SK-N-SH (cell line): Measurements from ENCODE around the gene SALL3. TPM values are rescaled to one million over a fixed set of nuclear protein-coding genes. Genes with fewer than 3 reads are reported as not detected.

Experiments used
- CTCF ChIA-PET: fragments of 300-600, 350-600 bp; formaldehyde crosslinking; extraction: SDS; loops from one replicate; lab custom pipeline; 2021; lab: Yijun Ruan, JAX
- POLR2A ChIA-PET: fragments of 350-600 bp; sonication (Branson Sonifier 250); formaldehyde crosslinking; extraction: SDS; loops from one replicate; lab custom pipeline; 2020; ENCODE audit warnings: antibody characterized with exemption, inconsistent platforms; lab: Yijun Ruan, JAX
- DNase-seq: peaks from one replicate; pipeline ENCODE4 v3.0.0; 2012
- H2AFZ ChIP-seq: fragments of 200-600 bp; sonication (generic); 2 replicates; pipeline ENCODE4 v1.8.1; 2016; ENCODE audit warnings: antibody characterized with exemption, mild to moderate bottlenecking, low read depth
- H3F3A ChIP-seq: fragments of 200-600 bp; sonication (generic); replicated peaks from 2 replicates; pipeline ENCODE3; 2016; ENCODE audit warnings: antibody characterized with exemption, mild to moderate bottlenecking; ENCODE audit not compliant: insufficient read depth
- H3K27ac ChIP-seq, 2 experiments: fragments of 200-500 bp in 1 of 2; fragments of 200-600 bp in 1 of 2; sonication (Bioruptor generic) in 1 of 2; sonication (generic), shearing (Covaris generic) in 1 of 2; 2 replicates each; pipeline versions ENCODE4 v1.5.1 to v1.6.1; 2014 to 2016; ENCODE audit warnings: low read depth in 2 of 2, inconsistent platforms in 1 of 2, low read length in 1 of 2, mild to moderate bottlenecking in 1 of 2, mixed read lengths in 1 of 2
- H3K27me3 ChIP-seq: fragments of 200-600 bp; sonication (generic), shearing (Covaris generic); 2 replicates; pipeline ENCODE4 v1.6.1; 2016; ENCODE audit warnings: mixed run types; ENCODE audit not compliant: insufficient read depth
- H3K36me3 ChIP-seq, 2 experiments: fragments of 200-500 bp in 1 of 2; fragments of 200-600 bp in 1 of 2; sonication (Bioruptor generic) in 1 of 2; sonication (generic) in 1 of 2; replicated peaks in 1 of 2; 2 replicates each; pipeline versions ENCODE3 to v1.5.1; 2014 to 2016; ENCODE audit warnings: low read length in 1 of 2, mild to moderate bottlenecking in 1 of 2; ENCODE audit not compliant: insufficient read depth in 2 of 2, control insufficient read depth in 1 of 2
- H3K4me1 ChIP-seq, 2 experiments: fragments of 200-500 bp in 1 of 2; fragments of 200-600 bp in 1 of 2; sonication (Bioruptor generic) in 1 of 2; sonication (generic), shearing (Covaris generic) in 1 of 2; 2 replicates each; pipeline versions ENCODE4 v1.5.1 to v1.6.1; 2014 to 2016; ENCODE audit warnings: low read depth in 1 of 2, low read length in 1 of 2, mixed run types in 1 of 2; ENCODE audit not compliant: insufficient read depth in 2 of 2, control insufficient read depth in 1 of 2
- H3K4me2 ChIP-seq: fragments of 200-600 bp; sonication (generic), shearing (Covaris generic); 2 replicates; pipeline ENCODE4 v1.6.1; 2017; ENCODE audit warnings: mixed run types
- H3K4me3 ChIP-seq, 2 experiments: fragments of 200-500 bp in 1 of 2; fragments of 200-600 bp in 1 of 2; sonication (Bioruptor generic) in 1 of 2; sonication (generic), shearing (Covaris generic) in 1 of 2; 2 replicates each; pipeline versions ENCODE4 v1.5.1 to v1.8.1; 2014 to 2016; ENCODE audit warnings: low read depth in 2 of 2, inconsistent platforms in 1 of 2, low read length in 1 of 2, mild to moderate bottlenecking in 1 of 2, mixed read lengths in 1 of 2, moderate library complexity in 1 of 2
- H3K79me2 ChIP-seq: fragments of 200-600 bp; sonication (generic); 2 replicates; pipeline ENCODE4 v1.8.1; 2017; ENCODE audit warnings: mild to moderate bottlenecking; ENCODE audit not compliant: insufficient read depth
- H3K9ac ChIP-seq: fragments of 200-600 bp; sonication (generic); 2 replicates; pipeline ENCODE4 v1.6.1; 2017; ENCODE audit warnings: mixed run types
- H3K9me2 ChIP-seq: fragments of 200-600 bp; sonication (generic); 2 replicates; pipeline ENCODE4 v1.6.1; 2017; ENCODE audit warnings: mixed run types
- H3K9me3 ChIP-seq: fragments of 200-600 bp; sonication (generic); 2 replicates; pipeline ENCODE4 v1.6.1; 2017; ENCODE audit warnings: mixed run types, mild to moderate bottlenecking, moderate library complexity
- H4K20me1 ChIP-seq: fragments of 200-600 bp; sonication (generic); 2 replicates; pipeline ENCODE4 v1.6.1; 2017; ENCODE audit warnings: mild to moderate bottlenecking, mixed run types; ENCODE audit not compliant: insufficient read depth
- EP300 ChIP-seq, 2 experiments: IDR thresholded peaks; 2 replicates each; pipeline versions ENCODE4 v1.4.0 to v1.6.1; 2012; ENCODE audit warnings: borderline replicate concordance in 1 of 2, low read depth in 1 of 2, low read length in 1 of 2
- FOSL2 ChIP-seq: IDR thresholded peaks from 2 replicates; pipeline ENCODE4 v1.4.0; 2012; ENCODE audit warnings: low read depth, mild to moderate bottlenecking, moderate library complexity, borderline replicate concordance
- FOXM1 ChIP-seq: IDR thresholded peaks from 2 replicates; pipeline ENCODE4 v1.4.0; 2012; ENCODE audit warnings: low read depth, mild to moderate bottlenecking
- GABPA ChIP-seq: IDR thresholded peaks from 2 replicates; pipeline ENCODE4 v1.4.0; 2012; ENCODE audit warnings: low read depth, mild to moderate bottlenecking
- GATA2 ChIP-seq: sonication (generic); formaldehyde crosslinking; IDR thresholded peaks from 2 replicates; pipeline ENCODE4 v1.5.0; 2020; ENCODE audit warnings: mild to moderate bottlenecking, missing genetic modification reagents
- MEF2A ChIP-seq: IDR thresholded peaks from 2 replicates; pipeline ENCODE4 v1.4.0; 2012; ENCODE audit warnings: low read depth, borderline replicate concordance
- NFIC ChIP-seq: IDR thresholded peaks from 2 replicates; pipeline ENCODE4 v1.4.0; 2012; ENCODE audit warnings: borderline replicate concordance
- POLR2AphosphoS5 ChIP-seq: IDR thresholded peaks from 2 replicates; pipeline ENCODE4 v1.6.1; 2012; ENCODE audit warnings: low read depth, low read length
- RAD21 ChIP-seq: IDR thresholded peaks from 2 replicates; pipeline ENCODE4 v1.6.1; 2012; ENCODE audit warnings: mild to moderate bottlenecking, low read length
- RXRA ChIP-seq: IDR thresholded peaks from 2 replicates; pipeline ENCODE4 v1.4.0; 2012; ENCODE audit warnings: low read depth, mild to moderate bottlenecking, borderline replicate concordance
- SIN3A ChIP-seq: IDR thresholded peaks from 2 replicates; pipeline ENCODE4 v1.6.1; 2012; ENCODE audit warnings: low read depth, mild to moderate bottlenecking, low read length, moderate library complexity, borderline replicate concordance
- SMC3 ChIP-seq: IDR thresholded peaks from 2 replicates; pipeline ENCODE4 v1.6.1; 2012; ENCODE audit warnings: low read depth, low read length, improper control_type of control experiment
- YY1 ChIP-seq: IDR thresholded peaks from 2 replicates; pipeline ENCODE4 v1.4.0; 2012; ENCODE audit warnings: low read depth, mild to moderate bottlenecking
- WGBS: methylation state at CpG from one replicate; pipeline ENCODE4 v1.1.6; 2017; ENCODE audit warnings: low lambda C conversion rate; 5-methylcytosine and 5-hydroxymethylcytosine counted together
- polyA plus RNA-seq, 3 experiments: library from polyadenylated mRNA; depleted of rRNA; stranded (reverse); fragments of >200 nt; gene quantifications; 2 replicates each; pipeline ENCODE4 v1.2.3, GENCODE V29; 2012
- TF ChIP-seq, protein P1 (sequence below): fragments of 200-600 bp; sonication (generic); IDR thresholded peaks from 2 replicates; pipeline ENCODE4 v1.6.1; 2017; ENCODE audit warnings: antibody characterized with exemption, mild to moderate bottlenecking, moderate library complexity
- TF ChIP-seq, protein P2 (sequence below): IDR thresholded peaks from 2 replicates; pipeline ENCODE4 v1.4.0; 2012; ENCODE audit warnings: low read depth, borderline replicate concordance
- TF ChIP-seq, protein P3 (sequence below): IDR thresholded peaks from 2 replicates; pipeline ENCODE4 v1.6.1; 2012; ENCODE audit warnings: mild to moderate bottlenecking, low read depth, low read length, moderate library complexity

SALL3 gene
- polyA plus RNA-seq, 1 of the 3 experiments (the other 2 are of a cell fraction): not detected

DNA sequence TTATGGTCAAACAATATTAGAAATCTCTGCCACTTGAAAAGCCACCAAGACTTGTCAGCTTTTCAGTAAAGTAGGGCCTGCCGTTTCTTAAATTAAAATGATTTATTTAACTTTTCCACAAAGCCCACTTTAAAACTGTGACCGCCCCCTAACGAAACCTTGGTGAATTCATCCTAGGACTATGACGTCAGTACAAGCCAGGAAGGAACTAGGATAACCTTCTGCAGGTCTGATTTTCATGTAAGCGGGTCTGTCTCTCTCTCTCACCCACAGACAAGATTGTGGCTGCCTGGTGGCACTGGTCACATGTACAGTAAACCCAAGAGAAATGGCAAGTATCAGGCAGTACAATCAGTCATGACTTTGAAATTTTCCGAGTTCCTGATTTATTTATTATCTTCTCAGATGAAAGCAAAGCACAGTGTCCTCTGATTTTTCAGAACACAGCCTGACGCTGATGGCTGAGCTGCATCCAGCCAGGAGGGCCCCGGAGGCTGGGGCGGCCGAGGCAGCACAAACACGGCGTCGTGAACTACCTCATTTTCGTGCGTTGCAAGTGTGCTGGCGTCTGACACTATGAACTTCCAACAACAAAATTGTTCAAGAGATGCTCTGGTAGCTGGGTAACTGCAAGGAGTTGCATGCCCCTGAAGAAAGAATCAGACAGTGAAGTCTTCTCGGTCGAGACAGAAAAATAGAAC lies 18.9 kb downstream of the SALL3 start:
- no peak overlapping the region for H3K27ac ChIP-seq
- 9% methylated on average over 18 of the region's 18 CpGs for WGBS
- H4K20me1 ChIP-seq: no peaks in the 10 kb centered on the region
- H3K4me1 ChIP-seq: no peaks in the 10 kb centered on the region
- H3K79me2 ChIP-seq: no peaks in the 10 kb centered on the region
- no peak for TF ChIP-seq GATA2 (CRISPR knock-in tag)
- TF ChIP-seq, protein P1, sequence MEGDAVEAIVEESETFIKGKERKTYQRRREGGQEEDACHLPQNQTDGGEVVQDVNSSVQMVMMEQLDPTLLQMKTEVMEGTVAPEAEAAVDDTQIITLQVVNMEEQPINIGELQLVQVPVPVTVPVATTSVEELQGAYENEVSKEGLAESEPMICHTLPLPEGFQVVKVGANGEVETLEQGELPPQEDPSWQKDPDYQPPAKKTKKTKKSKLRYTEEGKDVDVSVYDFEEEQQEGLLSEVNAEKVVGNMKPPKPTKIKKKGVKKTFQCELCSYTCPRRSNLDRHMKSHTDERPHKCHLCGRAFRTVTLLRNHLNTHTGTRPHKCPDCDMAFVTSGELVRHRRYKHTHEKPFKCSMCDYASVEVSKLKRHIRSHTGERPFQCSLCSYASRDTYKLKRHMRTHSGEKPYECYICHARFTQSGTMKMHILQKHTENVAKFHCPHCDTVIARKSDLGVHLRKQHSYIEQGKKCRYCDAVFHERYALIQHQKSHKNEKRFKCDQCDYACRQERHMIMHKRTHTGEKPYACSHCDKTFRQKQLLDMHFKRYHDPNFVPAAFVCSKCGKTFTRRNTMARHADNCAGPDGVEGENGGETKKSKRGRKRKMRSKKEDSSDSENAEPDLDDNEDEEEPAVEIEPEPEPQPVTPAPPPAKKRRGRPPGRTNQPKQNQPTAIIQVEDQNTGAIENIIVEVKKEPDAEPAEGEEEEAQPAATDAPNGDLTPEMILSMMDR: peak; percentile 23
- ChIA-PET POLR2A (no interaction called here), CTCF (interaction anchor here (2.0 kb wide), 1 partner anchor 12 kb away, joined by 11 read pairs; no protein-coding TSS in a partner anchor)
- H2AFZ ChIP-seq: no peak overlapping the region
- DNase-seq: no peak
- no peaks in the 10 kb centered on the region for H3K36me3 ChIP-seq
- H3K9me3 ChIP-seq: no peaks in the 10 kb centered on the region
- H3K27me3 ChIP-seq: peaks cover 69% of the 10 kb centered on the region
- H3K9me2 ChIP-seq: no peaks in the 10 kb centered on the region
- H3K4me2 ChIP-seq: no peak overlapping the region
- no peaks in the 10 kb centered on the region for H3F3A ChIP-seq
- no peak overlapping the region for H3K9ac ChIP-seq
- no peak overlapping the region for H3K4me3 ChIP-seq

DNA sequence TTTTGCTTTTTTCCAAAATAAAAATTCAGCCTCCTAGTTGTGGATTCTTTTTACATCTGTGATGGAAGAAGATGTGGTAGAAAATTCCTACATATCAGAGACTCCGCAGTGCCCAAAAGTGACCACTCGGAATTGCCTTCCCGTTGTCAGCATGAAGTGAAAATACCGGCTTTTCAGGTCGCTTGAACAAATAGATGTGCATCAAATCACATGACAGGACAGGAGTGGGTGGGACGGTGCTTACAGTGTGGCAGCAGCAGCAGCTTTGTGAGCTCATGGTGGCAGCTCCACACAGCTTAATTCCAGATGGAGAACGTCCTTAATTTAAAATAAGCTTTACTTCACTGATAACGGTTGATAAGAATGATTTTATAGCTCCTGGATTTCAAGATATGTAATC lies 20.3 kb downstream of the SALL3 start:
- H2AFZ ChIP-seq: no peak overlapping the region
- CTCF ChIA-PET: interaction anchor here (0.7 kb wide), 1 partner anchor 17 kb away, joined by 3 read pairs; no protein-coding TSS in a partner anchor
- no peaks in the 10 kb centered on the region for H4K20me1 ChIP-seq
- peaks cover 82% of the 10 kb centered on the region for H3K27me3 ChIP-seq
- H3K79me2 ChIP-seq: no peaks in the 10 kb centered on the region
- H3K36me3 ChIP-seq: no peaks in the 10 kb centered on the region
- H3K4me3 ChIP-seq: no peak overlapping the region
- WGBS: 10% methylated on average over 8 of the region's 8 CpGs
- H3F3A ChIP-seq: no peaks in the 10 kb centered on the region
- no peak overlapping the region for H3K4me2 ChIP-seq
- no peaks in the 10 kb centered on the region for H3K4me1 ChIP-seq
- DNase-seq: no peak
- no peak overlapping the region for H3K27ac ChIP-seq
- no peak overlapping the region for H3K9ac ChIP-seq
- POLR2A ChIA-PET: no interaction called here
- H3K9me2 ChIP-seq: no peaks in the 10 kb centered on the region
- no peaks in the 10 kb centered on the region for H3K9me3 ChIP-seq
- TF ChIP-seq, protein P2, sequence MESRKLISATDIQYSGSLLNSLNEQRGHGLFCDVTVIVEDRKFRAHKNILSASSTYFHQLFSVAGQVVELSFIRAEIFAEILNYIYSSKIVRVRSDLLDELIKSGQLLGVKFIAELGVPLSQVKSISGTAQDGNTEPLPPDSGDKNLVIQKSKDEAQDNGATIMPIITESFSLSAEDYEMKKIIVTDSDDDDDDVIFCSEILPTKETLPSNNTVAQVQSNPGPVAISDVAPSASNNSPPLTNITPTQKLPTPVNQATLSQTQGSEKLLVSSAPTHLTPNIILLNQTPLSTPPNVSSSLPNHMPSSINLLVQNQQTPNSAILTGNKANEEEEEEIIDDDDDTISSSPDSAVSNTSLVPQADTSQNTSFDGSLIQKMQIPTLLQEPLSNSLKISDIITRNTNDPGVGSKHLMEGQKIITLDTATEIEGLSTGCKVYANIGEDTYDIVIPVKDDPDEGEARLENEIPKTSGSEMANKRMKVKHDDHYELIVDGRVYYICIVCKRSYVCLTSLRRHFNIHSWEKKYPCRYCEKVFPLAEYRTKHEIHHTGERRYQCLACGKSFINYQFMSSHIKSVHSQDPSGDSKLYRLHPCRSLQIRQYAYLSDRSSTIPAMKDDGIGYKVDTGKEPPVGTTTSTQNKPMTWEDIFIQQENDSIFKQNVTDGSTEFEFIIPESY: no peak
- no peak for TF ChIP-seq EP300 (IDR thresholded peaks at IDR 0.05; ENCODE audit: borderline replicate concordance in 1 of 2, low read depth in 1 of 2, low read length in 1 of 2)
- TF ChIP-seq RAD21: no peak
- no peak for TF ChIP-seq FOXM1
- TF ChIP-seq MEF2A: no peak
- no peak for TF ChIP-seq RXRA
- TF ChIP-seq GABPA: no peak
- no peak for TF ChIP-seq SIN3A
- no peak for TF ChIP-seq FOSL2
- TF ChIP-seq, protein P3, sequence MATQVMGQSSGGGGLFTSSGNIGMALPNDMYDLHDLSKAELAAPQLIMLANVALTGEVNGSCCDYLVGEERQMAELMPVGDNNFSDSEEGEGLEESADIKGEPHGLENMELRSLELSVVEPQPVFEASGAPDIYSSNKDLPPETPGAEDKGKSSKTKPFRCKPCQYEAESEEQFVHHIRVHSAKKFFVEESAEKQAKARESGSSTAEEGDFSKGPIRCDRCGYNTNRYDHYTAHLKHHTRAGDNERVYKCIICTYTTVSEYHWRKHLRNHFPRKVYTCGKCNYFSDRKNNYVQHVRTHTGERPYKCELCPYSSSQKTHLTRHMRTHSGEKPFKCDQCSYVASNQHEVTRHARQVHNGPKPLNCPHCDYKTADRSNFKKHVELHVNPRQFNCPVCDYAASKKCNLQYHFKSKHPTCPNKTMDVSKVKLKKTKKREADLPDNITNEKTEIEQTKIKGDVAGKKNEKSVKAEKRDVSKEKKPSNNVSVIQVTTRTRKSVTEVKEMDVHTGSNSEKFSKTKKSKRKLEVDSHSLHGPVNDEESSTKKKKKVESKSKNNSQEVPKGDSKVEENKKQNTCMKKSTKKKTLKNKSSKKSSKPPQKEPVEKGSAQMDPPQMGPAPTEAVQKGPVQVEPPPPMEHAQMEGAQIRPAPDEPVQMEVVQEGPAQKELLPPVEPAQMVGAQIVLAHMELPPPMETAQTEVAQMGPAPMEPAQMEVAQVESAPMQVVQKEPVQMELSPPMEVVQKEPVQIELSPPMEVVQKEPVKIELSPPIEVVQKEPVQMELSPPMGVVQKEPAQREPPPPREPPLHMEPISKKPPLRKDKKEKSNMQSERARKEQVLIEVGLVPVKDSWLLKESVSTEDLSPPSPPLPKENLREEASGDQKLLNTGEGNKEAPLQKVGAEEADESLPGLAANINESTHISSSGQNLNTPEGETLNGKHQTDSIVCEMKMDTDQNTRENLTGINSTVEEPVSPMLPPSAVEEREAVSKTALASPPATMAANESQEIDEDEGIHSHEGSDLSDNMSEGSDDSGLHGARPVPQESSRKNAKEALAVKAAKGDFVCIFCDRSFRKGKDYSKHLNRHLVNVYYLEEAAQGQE: no peak
- no peak for TF ChIP-seq YY1
- no peak for TF ChIP-seq POLR2AphosphoS5
- TF ChIP-seq, protein P1: no peak
- TF ChIP-seq NFIC: no peak
- no peak for TF ChIP-seq SMC3
- TF ChIP-seq, all 33 proteins: peak for 0
